Ascending aorta (tissue), 2 donors: Measurements from ENCODE around the gene KRT39. TPM values are rescaled to one million over a fixed set of nuclear protein-coding genes. Genes with fewer than 3 reads are reported as not detected.

Experiments
- DNase-seq, 2 donors: peaks; one replicate each; pipeline ENCODE4 v3.0.0-alpha.2; 2019; ENCODE audit warnings: low spot score in 2 of 2
- H3K27ac ChIP-seq, 2 donors: fragments of 200-600 bp; sonication (generic); one replicate each; pipeline ENCODE4 v1.5.1; 2016 to 2017; ENCODE audit warnings: mild to moderate bottlenecking in 1 of 2
- H3K27me3 ChIP-seq: fragments of 200-600 bp; sonication (generic); one replicate; pipeline ENCODE4 v1.5.1; 2017
- H3K36me3 ChIP-seq, 2 donors: fragments of 200-600 bp; sonication (generic); one replicate each; pipeline ENCODE4 v1.5.1; 2016
- H3K4me1 ChIP-seq, 2 donors: fragments of 200-600 bp; sonication (generic); one replicate each; pipeline ENCODE4 v1.5.1; 2016 to 2017; ENCODE audit warnings: mild to moderate bottlenecking in 1 of 2
- H3K4me3 ChIP-seq, 2 donors: fragments of 200-600 bp; sonication (generic); one replicate each; pipeline ENCODE4 v1.5.1; 2016 to 2017; ENCODE audit warnings: mild to moderate bottlenecking in 1 of 2
- H3K9me3 ChIP-seq, 2 donors: fragments of 200-600 bp; sonication (generic); one replicate each; pipeline ENCODE4 v1.5.1; 2016
- intact Hi-C: fragments of 100-400 bp; cut with DNase I; formaldehyde crosslinking; loops from one replicate; pipeline ENCODE4 v1.15.1; 2023
- total RNA-seq: library from RNA; depleted of rRNA; stranded (reverse); fragments of >200 nt; gene quantifications from one replicate; pipeline ENCODE4 v1.1.0, GENCODE V29; 2016
- TF ChIP-seq, protein P1 (sequence below), 3 experiments: fragments of 200-600 bp in 2 of 3; fragments of 450-650 bp in 1 of 3; sonication (generic) in 2 of 3; IDR thresholded peaks; one replicate each; pipeline ENCODE4 v1.5.1; 2016 to 2019; ENCODE audit warnings: antibody characterized with exemption in 3 of 3, mild to moderate bottlenecking in 1 of 3, moderate library complexity in 1 of 3

The KRT39 gene
- total RNA-seq, 1 donor from 2014 or later: not detected

DNA sequence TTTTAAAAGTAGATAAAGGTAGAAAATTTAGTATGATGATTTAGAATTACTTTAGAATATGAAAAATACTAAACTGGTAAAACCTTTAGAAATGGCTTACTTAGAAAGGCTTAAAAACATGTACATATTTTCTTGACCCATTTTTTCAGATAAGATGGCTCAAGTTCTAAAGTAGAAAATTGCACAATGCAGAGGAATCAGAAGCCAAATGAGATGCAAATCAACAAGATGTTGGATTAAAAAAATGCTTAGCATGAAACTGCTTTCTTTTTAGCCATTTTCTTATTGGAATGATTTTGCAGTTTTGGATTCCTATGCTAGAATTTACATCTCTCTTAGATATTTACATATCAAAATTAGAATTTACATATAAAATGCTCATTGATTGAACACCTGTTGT, 43.7 kb upstream of the KRT39 start:
- no peaks in the 10 kb centered on the region for H3K9me3 ChIP-seq
- no peak overlapping the region for H3K4me3 ChIP-seq
- intact Hi-C loops: no loop called here
- H3K36me3 ChIP-seq: no peaks in the 10 kb centered on the region
- H3K4me1 ChIP-seq: no peaks in the 10 kb centered on the region
- TF ChIP-seq, protein P1, sequence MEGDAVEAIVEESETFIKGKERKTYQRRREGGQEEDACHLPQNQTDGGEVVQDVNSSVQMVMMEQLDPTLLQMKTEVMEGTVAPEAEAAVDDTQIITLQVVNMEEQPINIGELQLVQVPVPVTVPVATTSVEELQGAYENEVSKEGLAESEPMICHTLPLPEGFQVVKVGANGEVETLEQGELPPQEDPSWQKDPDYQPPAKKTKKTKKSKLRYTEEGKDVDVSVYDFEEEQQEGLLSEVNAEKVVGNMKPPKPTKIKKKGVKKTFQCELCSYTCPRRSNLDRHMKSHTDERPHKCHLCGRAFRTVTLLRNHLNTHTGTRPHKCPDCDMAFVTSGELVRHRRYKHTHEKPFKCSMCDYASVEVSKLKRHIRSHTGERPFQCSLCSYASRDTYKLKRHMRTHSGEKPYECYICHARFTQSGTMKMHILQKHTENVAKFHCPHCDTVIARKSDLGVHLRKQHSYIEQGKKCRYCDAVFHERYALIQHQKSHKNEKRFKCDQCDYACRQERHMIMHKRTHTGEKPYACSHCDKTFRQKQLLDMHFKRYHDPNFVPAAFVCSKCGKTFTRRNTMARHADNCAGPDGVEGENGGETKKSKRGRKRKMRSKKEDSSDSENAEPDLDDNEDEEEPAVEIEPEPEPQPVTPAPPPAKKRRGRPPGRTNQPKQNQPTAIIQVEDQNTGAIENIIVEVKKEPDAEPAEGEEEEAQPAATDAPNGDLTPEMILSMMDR (IDR thresholded peaks at IDR 0.05): no peak
- H3K27ac ChIP-seq: no peak overlapping the region
- DNase-seq: no peak
- H3K27me3 ChIP-seq: no peaks in the 10 kb centered on the region

DNA sequence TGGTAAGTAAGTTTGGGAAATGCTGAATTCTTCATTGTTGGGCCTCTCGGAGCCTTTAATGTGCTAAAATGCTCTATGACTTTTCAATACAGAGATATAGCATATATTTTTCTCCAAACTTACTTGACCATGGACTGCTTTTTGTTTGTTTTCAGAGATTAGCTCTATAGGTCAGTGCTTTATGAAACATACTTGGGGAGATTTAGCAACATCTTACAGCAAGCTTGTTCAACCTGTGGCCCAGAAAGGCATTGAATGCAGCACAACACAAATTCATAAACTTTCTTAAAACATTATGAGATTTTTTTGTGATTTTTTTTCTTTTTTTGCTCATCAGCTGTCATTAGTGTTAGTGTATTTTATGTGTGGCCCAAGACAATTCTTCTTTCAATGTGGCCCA, 43.2 kb upstream of the KRT39 start:
- DNase-seq: no peak

DNA sequence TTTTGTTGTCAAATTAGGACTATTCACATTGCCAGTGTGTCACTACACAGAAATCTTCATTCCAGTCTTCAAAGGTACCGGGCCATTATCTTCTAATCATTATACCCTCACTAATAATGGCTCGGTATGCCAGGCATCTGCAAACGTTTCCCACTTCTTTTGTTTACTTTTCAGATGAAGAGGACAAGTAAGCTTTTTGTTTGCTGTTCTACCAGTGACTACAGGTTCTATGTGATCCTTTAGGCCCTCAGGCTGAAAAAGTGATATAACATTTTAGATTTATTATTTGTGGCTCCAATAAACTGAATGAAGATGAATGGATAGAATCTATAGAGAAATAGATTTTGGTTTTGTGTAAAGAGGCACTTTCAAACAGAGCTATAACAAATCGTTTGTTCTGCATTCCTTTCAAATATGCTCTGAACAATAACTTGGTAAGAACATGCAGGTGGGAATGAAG, 42.6 kb upstream of the KRT39 start:
- TF ChIP-seq, protein P1 (IDR thresholded peaks at IDR 0.05): no peak

More for the DNA sequence above, 43.2 kb upstream of the KRT39 start:
- Histone ChIP-seq H3K4me3 (no peak overlapping the region), H3K4me1 (no peaks in the 10 kb centered on the region), H3K27ac (no peak overlapping the region), H3K36me3 (no peaks in the 10 kb centered on the region), H3K27me3 (no peaks in the 10 kb centered on the region), H3K9me3 (no peaks in the 10 kb centered on the region)
- intact Hi-C loops: no loop called here
- TF ChIP-seq, protein P1 (IDR thresholded peaks at IDR 0.05): no peak

DNA sequence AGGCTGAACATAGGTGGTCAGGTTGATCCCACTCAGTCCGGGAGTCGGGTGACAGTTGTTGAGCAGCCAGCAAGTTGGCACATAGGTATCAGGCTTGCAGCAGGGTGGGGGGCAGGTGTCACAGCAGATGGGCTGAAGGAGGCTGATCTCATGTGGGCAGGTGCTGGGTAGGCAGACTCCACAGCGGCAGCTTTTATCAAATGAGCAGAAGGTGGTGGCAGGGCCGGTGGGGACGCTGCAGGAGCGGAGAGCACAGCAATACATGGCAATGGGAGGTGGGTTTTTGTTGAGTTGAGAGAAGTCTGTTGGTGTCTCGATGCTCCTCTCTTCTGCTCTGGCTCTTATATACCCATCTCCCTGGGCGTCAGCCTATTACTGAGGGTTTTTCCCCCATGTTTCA, 42.1 kb upstream of the KRT39 start, which contains the start of gene KRTAP3-1:
Gene KRTAP3-1, minus strand, starts transcription at position 318 of the 400 bp plus-strand sequence. Its CDS starts 54 bp downstream, at position 264.
- Histone ChIP-seq H3K27me3 (no peaks in the 10 kb centered on the region), H3K36me3 (no peaks in the 10 kb centered on the region), H3K4me3 (no peak within 1 kb of the TSS), H3K27ac (no peak within 1 kb of the TSS), H3K4me1 (no peaks in the 10 kb centered on the region), H3K9me3 (no peaks in the 10 kb centered on the region)
- DNase-seq: no peak
- TF ChIP-seq, protein P1 (IDR thresholded peaks at IDR 0.05): no peak
- intact Hi-C loops: no loop called here

More for the DNA sequence above, 42.6 kb upstream of the KRT39 start:
- no peaks in the 10 kb centered on the region for H3K27me3 ChIP-seq
- H3K9me3 ChIP-seq: no peaks in the 10 kb centered on the region
- H3K36me3 ChIP-seq: no peaks in the 10 kb centered on the region
- no peaks in the 10 kb centered on the region for H3K4me1 ChIP-seq
- H3K27ac ChIP-seq: no peak overlapping the region
- DNase-seq: no peak
- no peak overlapping the region for H3K4me3 ChIP-seq
- intact Hi-C loops: no loop called here

DNA sequence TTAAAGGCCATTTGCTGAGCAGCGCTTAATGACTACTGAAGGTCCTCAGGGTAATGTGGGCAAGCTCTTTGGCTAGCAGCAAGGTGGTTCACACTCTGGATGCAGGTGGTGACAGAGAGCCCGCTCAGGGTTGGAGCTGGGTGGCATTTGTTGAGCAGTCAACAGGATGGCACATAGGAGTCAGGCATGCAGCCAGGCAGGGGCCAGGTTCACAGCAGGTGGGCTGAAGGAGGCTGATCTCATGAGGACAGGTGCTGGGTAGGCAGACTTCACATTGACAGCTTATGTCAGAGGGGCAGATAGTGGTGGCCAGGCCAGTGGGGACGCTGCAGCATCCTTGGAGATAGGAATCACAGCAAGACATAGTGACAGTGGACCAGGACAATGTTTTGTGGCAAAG, 37.6 kb upstream of the KRT39 start:
- TF ChIP-seq, protein P1 (IDR thresholded peaks at IDR 0.05): no peak
- H3K4me3 ChIP-seq: no peak overlapping the region
- DNase-seq: no peak
- no peaks in the 10 kb centered on the region for H3K9me3 ChIP-seq
- no peak overlapping the region for H3K27ac ChIP-seq
- H3K27me3 ChIP-seq: no peaks in the 10 kb centered on the region
- no peaks in the 10 kb centered on the region for H3K4me1 ChIP-seq
- no peaks in the 10 kb centered on the region for H3K36me3 ChIP-seq
- intact Hi-C loops: no loop called here

DNA sequence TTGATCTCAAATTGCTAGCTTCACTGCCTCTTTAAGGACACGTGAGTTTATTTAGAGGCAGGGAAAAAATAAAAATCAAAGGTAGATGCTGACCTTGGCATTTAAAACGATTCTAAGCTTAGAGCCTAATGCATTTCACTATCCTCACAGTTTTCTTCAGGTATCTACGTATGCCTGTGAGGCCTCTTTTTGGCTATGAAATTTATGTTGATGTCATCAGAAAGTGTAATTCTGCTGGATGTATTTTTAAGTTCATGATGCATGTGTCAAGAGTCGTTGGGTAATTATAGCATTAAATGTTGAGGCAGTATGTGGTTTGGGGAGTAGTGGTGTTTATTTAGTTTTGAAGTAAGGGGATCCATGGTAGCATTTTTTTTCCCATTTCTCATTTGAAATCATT, 37.2 kb upstream of the KRT39 start:
- intact Hi-C loops: no loop called here
- Histone ChIP-seq H3K36me3 (no peaks in the 10 kb centered on the region), H3K4me1 (no peaks in the 10 kb centered on the region), H3K27ac (no peak overlapping the region), H3K4me3 (no peak overlapping the region), H3K9me3 (no peaks in the 10 kb centered on the region), H3K27me3 (no peaks in the 10 kb centered on the region)
- TF ChIP-seq, protein P1 (IDR thresholded peaks at IDR 0.05): no peak
- DNase-seq: no peak
